GM21390 (cell line): ENCODE measurements around the gene C14orf93.
"Not testable (repeated sequence)": the region's sequence is repeated elsewhere in the genome, so short reads cannot be mapped to it uniquely, and the experiment has no call there.

ENCODE experiments used
- ATAC-seq: cut with Tn5 transposase; IDR thresholded peaks from one replicate; pipeline ENCODE4 v1.9.1; 2021; ENCODE audit not compliant: unreplicated experiment

Gene C14orf93

GRCh38 chr14:22977684-22978486 is 32.1 kb downstream of the C14orf93 start:
- no peak for ATAC-seq

GRCh38 chr14:22977434-22977683 is 32.6 kb downstream of the C14orf93 start:
- ATAC-seq, result no peak

- no peak for ATAC-seq
These were observed 33.1 kb downstream of the C14orf93 start for GRCh38 chr14:22976620-22977433.

GRCh38 chr14:22974530-22975313 is 35.2 kb downstream of the C14orf93 start:
- ATAC-seq, result no peak

- no peak for ATAC-seq
These were observed 36.5 kb downstream of the C14orf93 start for GRCh38 chr14:22973217-22974032.

GRCh38 chr14:22972313-22972930 is 37.5 kb downstream of the C14orf93 start:
- no peak for ATAC-seq

- no peak for ATAC-seq
These were observed 38.8 kb downstream of the C14orf93 start for GRCh38 chr14:22971152-22971551.

GRCh38 chr14:22966783-22967269 is 43.1 kb downstream of the C14orf93 start:
- ATAC-seq, result no peak

GRCh38 chr14:22965916-22966782 is 43.8 kb downstream of the C14orf93 start:
- not testable (repeated sequence) for ATAC-seq

GRCh38 chr14:22962061-22962676 is 47.8 kb downstream of the C14orf93 start:
- ATAC-seq, result no peak

- ATAC-seq, result no peak
These were observed 54.0 kb downstream of the C14orf93 start for GRCh38 chr14:22955702-22956569.

GRCh38 chr14:22952418-22952817 is 57.5 kb downstream of the C14orf93 start:
- no peak for ATAC-seq

- ATAC-seq, result not testable (repeated sequence)
These were observed 58.1 kb downstream of the C14orf93 start for GRCh38 chr14:22951795-22952194.

- no peak for ATAC-seq
These were observed 64.3 kb downstream of the C14orf93 start for GRCh38 chr14:22945642-22946041.

- ATAC-seq, result no peak
These were observed 70.3 kb downstream of the C14orf93 start for GRCh38 chr14:22939684-22940083.
